Measurements from ENCODE around the gene ATP1A1. TPM values are rescaled to one million over a fixed set of nuclear protein-coding genes. Genes with fewer than 3 reads are reported as not detected.

The ATP1A1 gene
- total RNA-seq, 2 experiments from 2014 or later: 251 to 262 TPM

DNA sequence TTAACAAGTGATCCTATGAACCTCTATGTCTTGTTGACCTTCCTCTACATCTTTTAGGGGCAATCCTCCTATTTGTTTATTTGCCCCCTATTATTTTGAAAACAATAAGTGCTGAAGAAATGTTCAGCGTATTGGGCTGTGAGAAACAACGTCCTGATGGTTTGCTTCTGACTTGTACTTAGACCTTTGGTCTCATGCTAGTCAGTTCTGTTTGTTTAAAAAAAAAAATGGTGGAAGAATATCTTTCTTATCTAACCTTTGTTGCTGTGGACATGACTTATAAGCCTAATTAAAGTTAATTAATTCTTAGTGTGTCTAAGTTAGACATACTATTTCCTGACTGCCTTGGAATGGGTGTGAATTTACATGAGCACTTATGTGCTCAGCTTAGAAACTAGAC is 20.7 kb downstream of the ATP1A1 start:
- Mint-ChIP-seq H3K4me1 (ENCODE audit: low read depth) (peaks cover 44% of the 10 kb centered on the region), H3K9me3 (no peaks in the 10 kb centered on the region), H3K27ac (no peak overlapping the region), H3K4me3 (no peak overlapping the region), H3K36me3 (ENCODE audit: low read depth) (peaks cover 100% of the 10 kb centered on the region), H3K27me3 (no peaks in the 10 kb centered on the region)
- DNase-seq: no peak
- TF ChIP-seq, protein P1, sequence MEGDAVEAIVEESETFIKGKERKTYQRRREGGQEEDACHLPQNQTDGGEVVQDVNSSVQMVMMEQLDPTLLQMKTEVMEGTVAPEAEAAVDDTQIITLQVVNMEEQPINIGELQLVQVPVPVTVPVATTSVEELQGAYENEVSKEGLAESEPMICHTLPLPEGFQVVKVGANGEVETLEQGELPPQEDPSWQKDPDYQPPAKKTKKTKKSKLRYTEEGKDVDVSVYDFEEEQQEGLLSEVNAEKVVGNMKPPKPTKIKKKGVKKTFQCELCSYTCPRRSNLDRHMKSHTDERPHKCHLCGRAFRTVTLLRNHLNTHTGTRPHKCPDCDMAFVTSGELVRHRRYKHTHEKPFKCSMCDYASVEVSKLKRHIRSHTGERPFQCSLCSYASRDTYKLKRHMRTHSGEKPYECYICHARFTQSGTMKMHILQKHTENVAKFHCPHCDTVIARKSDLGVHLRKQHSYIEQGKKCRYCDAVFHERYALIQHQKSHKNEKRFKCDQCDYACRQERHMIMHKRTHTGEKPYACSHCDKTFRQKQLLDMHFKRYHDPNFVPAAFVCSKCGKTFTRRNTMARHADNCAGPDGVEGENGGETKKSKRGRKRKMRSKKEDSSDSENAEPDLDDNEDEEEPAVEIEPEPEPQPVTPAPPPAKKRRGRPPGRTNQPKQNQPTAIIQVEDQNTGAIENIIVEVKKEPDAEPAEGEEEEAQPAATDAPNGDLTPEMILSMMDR (IDR thresholded peaks at IDR 0.05): no peak
- CTCF ChIA-PET: interaction anchor here (0.5 to 0.6 kb wide), 2 partner anchors 88 to 182 kb away, joined by 4 read pairs; no protein-coding TSS in a partner anchor
- no peak overlapping the region for H3K4me3 ChIP-seq (ENCODE audit: low read length)
- no peaks in the 10 kb centered on the region for H3K27me3 ChIP-seq (ENCODE audit: control insufficient read depth in 1 of 2, insufficient read depth in 2 of 2, low read length in 2 of 2)
- intact Hi-C loops (cut with DNase I, micrococcal nuclease): loop anchor here in 1 of 2 experiments (5.0 kb wide), 1 partner anchor 161 kb away; no protein-coding TSS in a partner anchor
- no peak overlapping the region for H3K27ac ChIP-seq (ENCODE audit: low read depth in 1 of 2, low read length in 2 of 2)
- no peaks in the 10 kb centered on the region for H3K9me3 ChIP-seq (ENCODE audit: control insufficient read depth in 1 of 2, insufficient read depth in 1 of 2, low read length in 2 of 2)
- POLR2A ChIA-PET: interaction anchor here (1.2 to 1.4 kb wide), 3 partner anchors 8 to 68 kb away, joined by 3 to 4 read pairs (median 4); no protein-coding TSS in a partner anchor
- no peak for ATAC-seq (ENCODE audit: poor library complexity)
- peaks cover 99% of the 10 kb centered on the region for H3K36me3 ChIP-seq (ENCODE audit: insufficient read depth, low read length)
- peaks cover 19% of the 10 kb centered on the region for H3K4me1 ChIP-seq (ENCODE audit: insufficient read depth, low read length)

DNA sequence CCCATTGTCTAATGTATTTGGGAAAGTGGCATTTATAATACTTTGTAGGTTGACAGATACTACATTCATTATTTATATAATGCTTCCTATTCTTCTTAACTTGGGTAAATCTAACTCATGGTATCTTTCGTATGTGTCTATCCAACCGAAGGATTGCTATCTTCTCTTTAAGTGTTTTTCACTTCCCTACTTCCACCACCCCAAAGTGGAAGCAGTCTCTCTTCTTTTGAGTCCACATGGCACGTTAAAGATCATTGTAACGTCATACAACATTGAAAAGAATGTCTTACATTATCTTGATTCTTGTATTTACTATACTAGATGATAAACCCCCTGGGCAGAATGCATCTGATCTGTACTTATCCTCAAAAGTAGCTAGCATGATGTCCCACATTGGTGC is 21.2 kb downstream of the ATP1A1 start:
- Histone ChIP-seq H3K27ac (ENCODE audit: low read depth in 1 of 2, low read length in 2 of 2) (no peak overlapping the region), H3K4me3 (ENCODE audit: low read length) (no peak overlapping the region), H3K36me3 (ENCODE audit: insufficient read depth, low read length) (peaks cover 99% of the 10 kb centered on the region), H3K4me1 (ENCODE audit: insufficient read depth, low read length) (peaks cover 14% of the 10 kb centered on the region), H3K27me3 (ENCODE audit: control insufficient read depth in 1 of 2, insufficient read depth in 2 of 2, low read length in 2 of 2) (no peaks in the 10 kb centered on the region), H3K9me3 (ENCODE audit: control insufficient read depth in 1 of 2, insufficient read depth in 1 of 2, low read length in 2 of 2) (no peaks in the 10 kb centered on the region)
- POLR2A ChIA-PET: interaction anchor here (1.2 to 1.4 kb wide), 3 partner anchors 12 to 68 kb away, joined by 3 to 4 read pairs (median 3); no protein-coding TSS in a partner anchor
- Mint-ChIP-seq H3K27me3 (no peaks in the 10 kb centered on the region), H3K9me3 (no peaks in the 10 kb centered on the region), H3K36me3 (ENCODE audit: low read depth) (peaks cover 100% of the 10 kb centered on the region), H3K4me3 (no peak overlapping the region), H3K27ac (no peak overlapping the region), H3K4me1 (ENCODE audit: low read depth) (peaks cover 42% of the 10 kb centered on the region)
- CTCF ChIA-PET: interaction anchor here (0.5 kb wide), 1 partner anchor 182 kb away, joined by 4 read pairs; no protein-coding TSS in a partner anchor
- no peak for ATAC-seq (ENCODE audit: poor library complexity)
- TF ChIP-seq, protein P1 (IDR thresholded peaks at IDR 0.05): no peak
- intact Hi-C loops (cut with DNase I, micrococcal nuclease): loop anchor here in 1 of 2 experiments (5.0 kb wide), 1 partner anchor 162 kb away; no protein-coding TSS in a partner anchor
- no peak for DNase-seq

DNA sequence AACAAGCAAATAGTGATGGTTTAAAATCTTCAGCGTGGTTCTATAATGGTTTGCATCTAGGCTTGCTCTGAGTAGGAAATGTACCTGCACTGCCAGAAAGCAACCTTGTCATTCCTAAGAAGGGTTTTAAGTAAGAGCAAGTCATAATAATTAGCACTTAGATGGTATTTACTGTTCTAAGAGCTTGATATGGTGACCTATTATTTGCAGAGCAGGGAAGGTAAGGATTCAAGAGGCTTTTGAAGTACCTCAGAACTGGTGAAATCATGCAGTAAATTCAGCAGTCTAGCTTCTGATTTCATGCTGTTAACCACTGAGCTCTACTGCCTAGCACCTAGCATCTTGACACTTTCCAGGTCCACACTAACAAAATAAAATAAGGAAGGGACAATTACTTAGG is 23.7 kb downstream of the ATP1A1 start:
- Mint-ChIP-seq H3K27me3 (no peaks in the 10 kb centered on the region), H3K4me3 (no peak overlapping the region), H3K36me3 (ENCODE audit: low read depth) (peaks cover 100% of the 10 kb centered on the region), H3K27ac (no peak overlapping the region), H3K9me3 (no peaks in the 10 kb centered on the region), H3K4me1 (ENCODE audit: low read depth) (peaks cover 31% of the 10 kb centered on the region)
- CTCF ChIA-PET: no interaction called here
- peaks cover 99% of the 10 kb centered on the region for H3K36me3 ChIP-seq (ENCODE audit: insufficient read depth, low read length)
- no peak for ATAC-seq (ENCODE audit: poor library complexity)
- TF ChIP-seq, protein P1 (IDR thresholded peaks at IDR 0.05): no peak
- no peaks in the 10 kb centered on the region for H3K9me3 ChIP-seq (ENCODE audit: control insufficient read depth in 1 of 2, insufficient read depth in 1 of 2, low read length in 2 of 2)
- peaks cover 2% of the 10 kb centered on the region for H3K4me1 ChIP-seq (ENCODE audit: insufficient read depth, low read length)
- H3K27ac ChIP-seq (ENCODE audit: low read depth in 1 of 2, low read length in 2 of 2): no peak overlapping the region
- DNase-seq: no peak
- H3K27me3 ChIP-seq (ENCODE audit: control insufficient read depth in 1 of 2, insufficient read depth in 2 of 2, low read length in 2 of 2): no peaks in the 10 kb centered on the region
- POLR2A ChIA-PET: interaction anchor here (2.1 to 3.5 kb wide), 3 partner anchors 15 to 22 kb away, joined by 6 to 17 read pairs (median 16); no protein-coding TSS in a partner anchor
- intact Hi-C loops (cut with DNase I, micrococcal nuclease): loop anchor here in 1 of 2 experiments (5.0 kb wide), 1 partner anchor 81 kb away; no protein-coding TSS in a partner anchor
- no peak overlapping the region for H3K4me3 ChIP-seq (ENCODE audit: low read length)
